Adipocyte (in vitro differentiated cells): ENCODE data around the gene LYRM1.
A peak's percentile ranks its signal among the peaks of the same experiment; 100 is the strongest.
"Not testable (repeated sequence)": the region's sequence is repeated elsewhere in the genome, so short reads cannot be mapped to it uniquely, and the experiment has no call there.

Experiments
- DNase-seq: peaks from one replicate; pipeline ENCODE4 v3.0.0-alpha.2; 2015; ENCODE audit warnings: low read depth
- H3K27me3 ChIP-seq: replicated peaks from 2 replicates; pipeline ENCODE4 v1.7.0; 2013; ENCODE audit warnings: mild to moderate bottlenecking, low read length, moderate library complexity; ENCODE audit not compliant: control insufficient read depth, insufficient read depth
- H3K36me3 ChIP-seq: 2 replicates; pipeline ENCODE4 v1.7.0; 2013; ENCODE audit warnings: low read length, mild to moderate bottlenecking, moderate library complexity; ENCODE audit not compliant: control insufficient read depth, insufficient read depth, severe bottlenecking
- H3K4me1 ChIP-seq: 2 replicates; pipeline ENCODE4 v1.7.0; 2013; ENCODE audit warnings: mild to moderate bottlenecking, low read length, moderate library complexity; ENCODE audit not compliant: control insufficient read depth, insufficient read depth
- H3K4me3 ChIP-seq: 2 replicates; pipeline ENCODE4 v1.7.0; 2013; ENCODE audit warnings: mild to moderate bottlenecking, low read length, moderate library complexity
- H3K9ac ChIP-seq: 2 replicates; pipeline ENCODE4 v1.7.0; 2013; ENCODE audit warnings: mild to moderate bottlenecking, low read length, moderate library complexity
- H3K9me3 ChIP-seq: 2 replicates; pipeline ENCODE4 v1.7.0; 2013; ENCODE audit warnings: mild to moderate bottlenecking, low read length, moderate library complexity; ENCODE audit not compliant: control insufficient read depth

The LYRM1 gene

DNA sequence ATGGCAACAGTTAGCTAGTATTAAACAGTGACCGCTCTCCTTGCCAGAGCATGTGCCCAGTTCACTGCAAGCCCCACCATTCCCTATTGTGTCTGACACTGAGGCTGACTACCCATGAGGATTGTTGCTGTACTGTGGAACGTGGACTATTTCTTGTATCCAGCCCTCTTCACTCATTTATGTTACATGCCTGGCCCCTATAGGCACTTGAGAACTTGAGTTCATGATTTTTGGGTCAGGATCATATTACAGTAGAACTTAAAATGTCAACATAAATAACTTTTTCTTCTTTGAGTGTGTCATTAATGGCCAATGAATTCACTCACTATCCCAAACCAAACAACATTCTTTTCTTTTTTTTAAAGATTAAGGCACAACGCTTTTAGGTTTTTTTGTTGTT is 55.7 kb downstream of the LYRM1 start:
- Histone ChIP-seq H3K27me3 (no peaks in the 10 kb centered on the region), H3K9ac (no peak overlapping the region), H3K36me3 (no peaks in the 10 kb centered on the region), H3K9me3 (no peaks in the 10 kb centered on the region), H3K4me3 (no peak overlapping the region), H3K4me1 (no peaks in the 10 kb centered on the region)
- peak; percentile 63 for DNase-seq

DNA sequence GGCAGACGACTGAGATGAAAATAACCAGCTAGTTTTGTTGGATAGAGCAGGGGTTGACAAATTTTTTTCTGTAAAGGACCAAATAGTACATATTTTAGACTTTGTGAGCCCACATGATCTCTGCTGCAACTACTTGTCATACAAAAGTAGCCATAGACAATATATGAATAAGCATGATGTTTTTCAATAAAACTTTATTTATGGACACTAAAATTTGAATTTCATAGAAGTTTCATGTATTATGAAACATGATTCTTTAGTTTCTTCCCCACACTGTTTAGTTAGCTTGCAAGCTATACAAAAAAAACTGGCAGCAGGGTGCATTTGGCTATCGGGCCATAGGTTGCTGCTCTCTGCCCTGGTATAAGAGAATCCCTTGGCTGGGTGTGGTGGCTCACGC is 56.6 kb downstream of the LYRM1 start:
- Histone ChIP-seq H3K4me3 (no peak overlapping the region), H3K9ac (no peak overlapping the region), H3K36me3 (no peaks in the 10 kb centered on the region), H3K27me3 (no peaks in the 10 kb centered on the region), H3K9me3 (no peaks in the 10 kb centered on the region), H3K4me1 (no peaks in the 10 kb centered on the region)
- no peak for DNase-seq

DNA sequence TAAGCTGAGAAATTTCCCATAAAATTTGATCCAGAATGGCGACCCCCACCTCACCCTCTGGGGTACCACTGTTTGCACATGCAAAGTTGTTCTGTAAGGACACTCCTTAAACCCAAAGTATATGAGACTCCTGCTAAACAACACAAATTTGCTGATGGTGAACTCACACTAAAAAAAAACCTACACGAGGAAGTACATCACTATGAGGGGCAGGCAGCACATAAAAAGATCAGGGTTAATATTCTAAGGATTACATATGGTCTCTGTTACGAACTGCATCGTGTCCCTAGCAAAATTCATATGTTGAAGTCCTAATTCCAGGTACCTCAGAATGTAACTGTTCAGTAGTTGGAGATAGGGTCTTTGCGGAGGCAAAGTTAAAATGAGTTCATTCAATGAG is 60.3 kb downstream of the LYRM1 start:
- H3K9me3 ChIP-seq: no peaks in the 10 kb centered on the region
- no peak for DNase-seq
- peaks cover 11% of the 10 kb centered on the region for H3K27me3 ChIP-seq

DNA sequence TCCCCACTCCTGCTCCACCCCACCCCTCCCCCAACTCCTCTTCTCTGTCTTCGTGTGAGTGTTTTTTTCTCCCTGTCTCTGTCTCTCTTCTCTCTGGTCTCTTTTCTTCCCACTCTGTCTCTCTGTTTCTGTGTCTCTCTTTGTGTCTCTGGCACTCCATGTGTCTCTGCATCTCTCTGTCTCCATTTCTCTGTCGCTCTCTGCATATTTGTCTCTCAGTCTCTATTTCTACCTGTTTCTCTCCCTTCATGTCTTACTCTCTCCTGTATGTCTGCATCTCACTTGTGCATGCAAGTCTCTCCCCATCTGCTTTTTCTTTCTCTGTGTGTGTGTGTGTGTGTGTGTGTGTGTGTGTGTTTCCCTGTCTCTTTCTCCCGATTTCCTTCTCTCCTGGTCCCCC is 68.2 kb downstream of the LYRM1 start:
- Histone ChIP-seq H3K4me3 (no peak overlapping the region), H3K4me1 (no peaks in the 10 kb centered on the region), H3K9ac (no peak overlapping the region), H3K9me3 (no peaks in the 10 kb centered on the region), H3K27me3 (peaks cover 9% of the 10 kb centered on the region), H3K36me3 (no peaks in the 10 kb centered on the region)
- DNase-seq: no peak

More for the DNA sequence above, 60.3 kb downstream of the LYRM1 start:
- H3K36me3 ChIP-seq: no peaks in the 10 kb centered on the region
- no peak overlapping the region for H3K9ac ChIP-seq
- no peak overlapping the region for H3K4me3 ChIP-seq
- H3K4me1 ChIP-seq: no peaks in the 10 kb centered on the region

DNA sequence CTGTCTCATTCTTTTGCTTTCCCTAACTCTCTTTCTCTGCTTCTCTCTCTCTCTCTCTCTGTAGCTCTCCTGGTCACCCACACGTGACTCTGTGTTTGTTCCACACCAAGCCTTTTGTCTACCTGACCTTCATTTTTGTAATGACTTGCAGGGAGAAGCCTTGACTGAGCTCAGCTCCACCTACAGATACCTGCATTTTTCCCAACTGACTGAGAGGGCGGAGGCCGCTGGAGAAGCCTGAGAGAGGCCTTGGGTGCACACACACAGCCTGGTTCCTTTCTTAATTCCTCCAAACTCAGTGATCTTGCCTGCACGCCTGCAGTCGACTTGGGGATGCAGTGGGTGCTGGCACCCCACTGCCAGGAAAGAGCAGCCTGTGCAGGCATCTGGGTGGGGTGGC is 68.8 kb downstream of the LYRM1 start:
- Histone ChIP-seq H3K9me3 (no peaks in the 10 kb centered on the region), H3K27me3 (peaks cover 7% of the 10 kb centered on the region), H3K9ac (no peak overlapping the region), H3K4me1 (no peaks in the 10 kb centered on the region), H3K4me3 (no peak overlapping the region), H3K36me3 (no peaks in the 10 kb centered on the region)
- no peak for DNase-seq

DNA sequence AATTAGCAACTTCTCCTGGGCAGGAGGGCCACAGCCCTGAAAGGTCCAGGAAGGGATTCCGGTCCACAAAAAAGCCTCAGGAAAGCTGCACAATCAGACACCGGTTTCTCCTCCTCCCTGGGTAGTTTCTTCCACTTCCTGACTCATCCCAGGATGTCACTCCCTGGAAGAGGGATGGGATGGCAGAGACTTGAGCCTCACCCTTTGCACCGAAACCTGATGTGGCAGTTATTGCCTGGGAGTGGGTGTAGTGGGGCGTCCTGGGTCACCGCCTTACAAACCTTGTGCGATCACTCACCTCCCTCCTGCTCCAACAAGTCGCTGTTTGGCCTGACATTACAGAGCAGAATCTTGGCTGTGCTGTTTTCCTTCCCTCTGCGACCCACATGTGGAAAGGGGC is 70.8 kb downstream of the LYRM1 start:
- no peaks in the 10 kb centered on the region for H3K36me3 ChIP-seq
- no peak for DNase-seq
- H3K4me3 ChIP-seq: no peak overlapping the region
- H3K4me1 ChIP-seq: no peaks in the 10 kb centered on the region
- H3K9ac ChIP-seq: no peak overlapping the region
- H3K9me3 ChIP-seq: no peaks in the 10 kb centered on the region
- H3K27me3 ChIP-seq: peaks cover 7% of the 10 kb centered on the region

DNA sequence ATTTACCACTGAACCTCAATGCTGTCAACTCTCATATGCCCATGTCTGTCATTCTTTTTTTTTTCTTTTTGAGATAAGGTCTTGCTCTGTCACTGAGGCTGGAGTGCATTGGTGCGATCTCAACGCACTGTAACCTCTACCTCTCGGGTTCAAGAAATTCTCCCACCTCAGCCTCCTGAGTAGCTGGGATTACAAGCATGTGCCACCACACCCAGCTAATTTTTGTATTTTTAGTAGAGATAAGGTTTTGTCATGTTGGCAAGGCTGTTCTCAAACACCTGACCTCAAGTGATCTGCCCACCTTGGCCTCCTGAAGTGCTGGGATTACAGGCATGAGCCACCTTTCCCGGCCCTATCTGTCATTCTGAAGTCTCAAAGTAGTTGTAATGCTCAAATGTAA is 72.6 kb downstream of the LYRM1 start:
- H3K36me3 ChIP-seq, H3K27me3 ChIP-seq, DNase-seq, H3K9ac ChIP-seq, H3K4me3 ChIP-seq, H3K9me3 ChIP-seq, H3K4me1 ChIP-seq: not testable (repeated sequence)
